DMS153 treated with DMSO at 0.1 percent for 48 hours (cell line): ENCODE results near the gene MECP2.

Experiments used
- DNase-seq: peaks from one replicate; lab custom pipeline; 2025; ENCODE audit not compliant: unreplicated experiment; lab: John Stamatoyannopoulos, UW

Gene MECP2

DNA sequence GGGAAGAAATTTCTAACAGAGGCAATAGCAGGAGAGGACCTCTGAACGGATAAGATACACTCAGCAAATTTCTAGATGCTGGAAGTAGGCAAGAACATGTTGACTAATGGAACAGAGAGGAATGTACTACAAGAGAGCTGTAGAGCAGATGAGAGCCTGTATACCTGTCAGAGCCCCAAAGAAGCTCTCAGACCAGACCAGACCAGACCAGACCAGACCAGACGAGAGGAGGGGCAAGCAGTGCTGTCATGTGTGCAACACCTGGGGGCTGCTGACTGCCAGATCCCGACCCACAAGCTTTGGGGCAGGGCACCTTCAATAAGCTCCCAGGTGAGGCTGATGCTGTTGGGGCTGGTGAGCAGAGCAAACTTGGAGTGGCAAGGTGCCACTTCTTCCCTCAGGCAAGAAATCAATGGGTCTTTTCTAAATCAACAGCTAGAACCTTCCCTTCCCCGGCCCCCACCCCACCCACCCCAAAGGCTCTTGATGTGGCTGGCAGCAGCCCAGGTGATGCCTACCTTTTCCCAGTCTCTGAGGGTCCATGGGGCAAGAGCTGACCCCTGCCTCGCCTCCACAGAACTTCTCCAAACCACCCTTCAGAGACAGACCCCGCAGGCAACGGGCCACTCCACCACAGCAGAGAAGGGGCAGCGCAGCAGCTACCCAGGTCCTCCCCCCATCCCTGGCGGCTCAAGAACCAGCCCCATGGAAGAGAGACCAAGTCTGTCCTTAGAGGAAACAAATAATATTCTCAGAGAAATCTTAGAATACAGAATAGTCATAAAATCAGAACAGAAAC lies 32.7 kb downstream of the MECP2 start:
- no peak for DNase-seq

DNA sequence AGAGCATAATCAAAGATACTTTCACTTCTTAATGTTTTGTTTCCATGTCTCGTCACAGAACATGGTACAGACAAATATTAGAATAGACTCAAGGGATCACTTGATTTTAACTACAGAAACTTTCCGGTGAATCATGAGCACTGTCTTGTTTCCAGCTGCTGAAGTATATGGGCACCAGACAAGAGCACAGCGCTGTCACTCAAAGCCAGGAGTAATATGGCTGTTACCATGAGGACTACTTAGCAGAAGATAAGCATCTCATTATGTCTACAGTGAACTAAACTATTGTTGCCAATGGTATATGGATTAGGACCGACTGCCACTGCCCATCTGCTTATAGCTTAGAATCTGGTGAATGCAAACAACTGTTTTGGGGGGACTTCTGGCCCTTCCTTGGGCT lies 34.3 kb downstream of the MECP2 start:
- DNase-seq = no peak

DNA sequence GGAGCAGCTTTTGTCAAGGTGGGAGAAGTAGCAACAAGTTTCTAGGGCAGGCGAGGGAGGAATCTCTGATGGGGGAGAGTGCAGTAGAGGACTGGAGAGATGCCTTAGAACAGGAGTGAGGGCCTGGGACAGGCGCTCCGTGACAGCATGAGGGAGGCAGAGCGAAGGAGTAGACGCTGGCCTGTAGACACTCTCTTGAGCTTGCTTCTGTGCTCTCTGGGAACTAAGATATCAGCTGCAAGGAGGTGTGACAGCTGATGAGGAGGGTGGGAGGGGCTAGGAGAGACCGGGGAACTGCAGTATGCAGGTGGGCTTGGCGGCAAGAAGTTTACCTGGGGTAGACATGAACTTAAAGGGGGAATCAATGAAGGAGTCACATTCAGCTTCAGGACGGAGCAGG lies 35.7 kb downstream of the MECP2 start:
- DNase-seq = no peak

DNA sequence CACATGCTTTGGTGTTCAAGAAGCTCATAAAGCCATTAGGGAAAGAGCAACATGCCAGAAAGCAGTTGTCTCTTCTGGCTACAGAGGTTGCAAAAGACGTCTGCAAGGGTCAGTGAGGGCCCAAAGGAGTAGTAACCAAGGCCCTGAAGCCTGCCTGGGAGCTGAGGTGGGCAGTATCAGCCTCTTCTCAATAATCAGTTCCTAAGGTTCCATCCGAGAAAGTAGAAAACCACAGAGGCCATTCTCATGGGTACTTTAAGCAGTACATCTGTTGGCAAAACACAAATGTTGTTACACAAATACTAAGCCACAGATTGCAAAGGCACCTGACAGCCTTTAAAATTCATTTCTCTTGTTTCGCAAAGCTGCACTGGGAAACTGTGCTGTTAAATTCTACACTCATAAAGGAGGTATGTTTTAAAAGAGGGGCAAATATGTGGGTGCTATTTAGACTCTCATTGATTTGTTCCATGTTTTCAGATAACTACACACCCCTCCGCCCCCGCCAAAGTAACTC lies 37.7 kb downstream of the MECP2 start:
- DNase-seq = no peak

DNA sequence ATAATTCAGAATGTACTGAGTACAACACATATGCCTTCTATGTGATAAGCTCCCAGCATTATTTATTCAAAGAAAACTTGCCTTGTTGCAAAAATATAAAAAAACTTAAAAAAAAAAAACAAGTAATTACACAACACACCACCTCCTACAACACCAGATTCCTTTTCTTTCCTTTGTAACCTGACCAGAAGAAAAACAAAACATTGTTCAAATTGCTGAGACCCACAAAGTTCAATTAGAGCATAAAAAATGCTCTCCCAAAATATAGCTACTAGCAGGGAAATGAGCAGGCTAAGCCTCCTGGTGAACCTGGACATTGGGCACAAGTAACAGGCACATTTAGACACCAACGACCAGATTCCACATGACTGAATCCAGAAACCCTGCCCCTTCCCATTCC lies 38.3 kb downstream of the MECP2 start:
- DNase-seq = no peak

DNA sequence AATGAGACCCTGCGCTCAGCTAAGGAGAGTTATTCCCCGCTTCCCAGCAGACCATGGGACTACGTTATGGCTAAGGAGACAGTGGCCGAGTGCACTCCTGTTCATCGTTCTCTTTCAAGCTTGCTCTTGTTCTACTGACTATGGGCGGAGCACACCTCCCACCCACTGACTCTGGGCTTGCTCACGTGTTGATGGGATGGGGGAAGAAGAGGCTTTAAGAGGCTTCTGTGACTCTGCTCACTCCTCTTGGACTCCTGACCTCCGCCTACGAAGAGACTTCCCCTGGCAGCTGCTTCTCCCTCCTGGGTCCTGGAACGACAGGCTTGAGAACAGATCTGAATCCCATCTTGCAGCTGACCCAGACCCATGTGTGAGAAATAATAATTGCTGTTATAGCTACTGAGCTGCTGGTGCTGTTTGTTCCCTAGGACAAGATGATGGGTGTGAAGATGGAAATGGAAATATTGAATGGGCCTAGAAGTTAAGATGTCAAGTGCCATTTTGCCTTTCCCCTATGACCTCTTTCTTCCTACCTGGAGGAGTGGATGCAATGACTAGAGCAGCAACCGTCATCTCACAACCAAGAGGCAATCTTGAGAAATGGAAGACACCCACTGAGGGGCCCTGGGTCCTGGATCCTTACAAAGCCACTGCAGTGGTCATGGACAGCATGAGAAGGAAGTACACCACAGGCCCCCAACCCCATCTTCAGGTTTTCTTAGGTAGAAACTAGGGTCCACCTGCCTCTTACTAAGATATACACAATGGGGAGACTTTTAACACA lies 39.1 kb downstream of the MECP2 start:
- DNase-seq = no peak

DNA sequence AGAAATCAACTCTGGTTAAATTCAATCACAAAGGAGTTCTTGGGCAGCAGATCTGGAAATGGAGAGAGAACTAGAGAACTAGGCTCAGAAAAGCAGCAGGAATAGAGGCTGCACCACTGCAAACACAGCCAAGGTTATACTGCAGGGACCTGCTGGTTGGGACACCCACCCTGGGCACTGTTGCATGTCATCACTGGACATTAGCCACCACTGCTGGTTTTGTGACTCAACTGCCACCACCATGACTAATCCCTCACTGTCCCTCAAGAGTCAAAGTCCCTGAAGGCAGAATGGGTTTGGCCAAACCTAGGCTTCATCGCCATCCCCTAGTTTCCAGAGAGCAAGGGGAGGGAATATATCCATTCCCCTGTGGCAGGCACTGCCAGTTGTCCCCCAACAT lies 39.7 kb downstream of the MECP2 start:
- DNase-seq = no peak

DNA sequence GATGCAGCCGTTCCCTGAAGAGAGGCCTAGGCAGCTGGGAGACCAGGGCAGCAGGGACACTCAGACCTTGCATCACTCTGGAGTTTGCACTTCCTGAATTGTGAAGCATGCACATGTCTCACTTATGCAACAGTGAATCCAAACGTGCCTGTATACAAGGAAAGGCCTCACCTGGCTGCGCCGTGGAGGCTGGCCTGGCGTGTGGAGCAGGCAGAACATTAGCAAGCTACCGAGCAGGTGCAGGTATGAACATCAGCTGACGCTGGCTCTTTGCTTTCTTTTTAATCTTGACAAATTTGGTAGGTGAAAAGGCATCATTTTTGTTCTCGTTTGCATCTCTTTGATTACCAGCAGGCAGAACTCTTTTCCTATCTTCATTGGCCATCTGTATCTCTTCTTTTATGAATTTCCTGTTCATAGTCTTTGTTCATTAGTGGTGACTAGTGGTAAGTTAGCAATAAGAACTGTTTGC lies 40.7 kb downstream of the MECP2 start:
- no peak for DNase-seq

DNA sequence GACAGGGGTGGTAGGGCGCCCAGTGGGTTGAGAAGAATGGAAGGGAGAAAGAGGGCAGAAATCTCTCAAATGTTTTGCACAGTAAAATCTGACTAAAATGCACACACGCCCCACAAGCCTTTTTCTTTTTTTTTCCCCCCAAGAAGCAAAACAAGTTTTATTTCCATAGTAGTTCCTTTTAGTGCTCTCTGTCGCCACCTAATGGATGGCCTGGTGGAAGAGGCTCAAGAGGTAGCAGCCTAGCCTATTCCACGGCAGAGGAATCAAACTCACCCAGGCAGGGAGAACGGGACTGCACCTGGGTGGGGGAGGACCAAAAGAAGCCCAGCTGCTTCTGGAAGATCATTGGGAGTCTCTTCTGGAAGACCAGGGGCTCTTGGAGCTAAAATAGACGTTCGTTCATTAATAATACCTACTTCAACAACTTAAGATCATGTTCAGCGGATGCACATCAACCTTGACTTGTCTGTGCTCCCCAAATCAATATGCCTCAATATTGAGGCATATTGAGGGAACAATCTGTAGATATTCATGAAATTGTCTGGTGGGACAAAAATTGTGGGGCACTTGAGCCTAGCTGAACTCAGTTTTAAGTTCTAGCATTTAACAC lies 46.2 kb downstream of the MECP2 start:
- peak; percentile 2 for DNase-seq

DNA sequence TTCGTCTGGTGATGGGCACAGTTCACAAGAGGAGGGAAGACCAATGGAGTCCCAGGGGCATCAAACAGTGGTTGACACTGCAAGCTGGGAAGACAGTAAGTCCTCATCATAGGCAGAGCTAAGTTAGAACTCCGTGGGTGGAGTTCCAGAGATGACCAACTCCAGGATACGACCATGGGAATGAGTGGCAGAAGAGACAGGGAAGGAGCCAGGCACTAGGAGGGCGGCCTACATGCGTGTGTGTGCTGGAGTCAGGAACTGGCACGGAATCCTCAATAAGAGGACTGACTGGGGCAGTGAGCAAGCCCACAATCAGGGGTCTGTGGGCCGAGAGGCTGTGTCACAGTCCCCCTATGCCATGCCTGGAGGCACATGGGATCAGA lies 47.4 kb downstream of the MECP2 start:
- DNase-seq = no peak

DNA sequence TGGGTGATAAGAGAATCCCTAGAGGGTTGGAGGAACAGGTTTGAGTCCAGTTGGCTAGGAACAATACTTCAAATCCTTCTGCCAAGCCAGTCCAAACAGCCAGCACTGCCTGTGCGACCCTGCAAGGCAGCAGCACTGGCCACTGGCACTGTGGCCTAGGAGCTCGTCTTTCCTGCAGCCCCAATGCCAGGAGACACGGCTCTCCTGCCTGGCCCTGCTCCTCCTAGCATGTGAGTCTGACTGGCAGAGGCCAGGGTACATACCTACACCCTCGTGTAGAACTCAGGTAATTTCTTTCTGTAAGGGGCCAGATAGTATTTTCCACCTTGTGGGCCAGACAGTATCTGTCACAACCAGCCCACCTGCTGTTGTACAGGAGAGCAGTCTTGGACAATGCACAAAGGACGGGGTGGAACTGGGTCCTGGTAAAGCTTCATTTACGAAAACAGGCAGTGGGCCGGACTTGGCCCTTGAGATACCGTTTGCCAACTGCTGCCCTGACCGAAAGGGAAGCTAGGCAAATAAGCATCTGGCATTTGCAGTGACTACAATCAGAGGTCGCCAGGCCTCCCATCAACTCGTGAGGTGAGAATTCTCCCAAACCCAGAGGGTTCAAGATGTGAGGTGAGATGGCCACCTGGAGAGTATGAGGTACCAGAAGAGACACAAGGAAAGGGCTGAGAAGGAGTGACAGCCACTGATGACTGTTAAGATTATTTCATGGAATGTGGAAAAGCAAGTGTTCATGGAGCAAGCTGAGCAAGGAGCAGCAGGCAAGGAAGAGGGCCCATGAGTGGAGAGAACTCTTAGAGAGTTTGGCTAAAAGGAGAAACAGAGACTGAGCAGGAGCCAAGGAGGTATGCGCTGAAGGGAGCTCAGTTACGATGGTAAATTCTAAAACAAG lies 48.1 kb downstream of the MECP2 start:
- no peak for DNase-seq

DNA sequence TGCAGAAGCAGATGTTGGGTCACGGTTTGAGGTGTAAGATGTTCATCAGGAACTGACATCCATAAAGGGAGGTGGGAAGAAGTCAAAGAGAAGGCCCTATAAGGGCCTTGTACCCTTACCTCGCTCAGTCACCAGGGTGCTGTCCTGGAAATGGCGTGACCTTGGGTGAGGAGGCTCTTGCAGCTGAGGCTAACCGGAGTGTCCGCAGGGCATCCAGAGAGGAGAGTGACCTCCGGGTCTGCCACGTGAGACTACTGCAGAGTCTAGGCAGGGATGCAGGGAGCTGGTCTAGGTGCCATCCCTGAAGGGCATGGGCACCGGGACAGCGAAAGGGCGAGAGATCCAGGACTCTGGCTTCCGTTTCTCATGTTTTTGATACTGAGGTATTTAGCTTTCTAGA lies 49.1 kb downstream of the MECP2 start:
- no peak for DNase-seq

DNA sequence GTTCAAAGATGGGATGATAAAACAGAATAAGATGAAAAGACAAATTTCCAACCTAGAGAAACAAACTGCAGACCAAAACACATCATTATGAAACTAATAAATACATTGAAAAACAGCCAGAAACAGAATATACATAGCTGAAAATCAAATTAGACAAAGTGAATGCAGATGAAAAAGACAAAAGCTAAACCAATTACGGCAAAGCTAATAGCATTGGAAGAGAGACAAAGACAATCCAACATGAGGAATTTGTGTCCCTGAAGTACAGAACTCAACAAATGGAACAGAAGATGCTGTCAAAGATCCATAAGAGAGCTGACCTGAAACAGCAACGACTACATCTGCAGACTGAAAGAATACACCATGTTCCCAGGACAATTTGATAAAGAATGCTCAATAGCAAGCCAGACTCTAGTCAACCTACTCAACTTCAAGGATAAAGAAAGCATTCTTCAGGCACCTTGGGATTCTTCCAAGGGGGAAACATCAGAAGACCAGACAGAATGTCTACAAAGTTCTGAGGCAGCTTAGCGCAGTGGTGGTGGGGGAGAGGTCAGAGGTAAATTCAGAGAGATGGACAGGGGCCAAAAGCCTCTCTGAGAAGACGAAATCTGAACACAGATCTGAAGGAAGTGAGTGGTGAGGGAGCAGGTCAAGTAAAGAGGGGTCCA lies 50.4 kb downstream of the MECP2 start:
- no peak for DNase-seq

DNA sequence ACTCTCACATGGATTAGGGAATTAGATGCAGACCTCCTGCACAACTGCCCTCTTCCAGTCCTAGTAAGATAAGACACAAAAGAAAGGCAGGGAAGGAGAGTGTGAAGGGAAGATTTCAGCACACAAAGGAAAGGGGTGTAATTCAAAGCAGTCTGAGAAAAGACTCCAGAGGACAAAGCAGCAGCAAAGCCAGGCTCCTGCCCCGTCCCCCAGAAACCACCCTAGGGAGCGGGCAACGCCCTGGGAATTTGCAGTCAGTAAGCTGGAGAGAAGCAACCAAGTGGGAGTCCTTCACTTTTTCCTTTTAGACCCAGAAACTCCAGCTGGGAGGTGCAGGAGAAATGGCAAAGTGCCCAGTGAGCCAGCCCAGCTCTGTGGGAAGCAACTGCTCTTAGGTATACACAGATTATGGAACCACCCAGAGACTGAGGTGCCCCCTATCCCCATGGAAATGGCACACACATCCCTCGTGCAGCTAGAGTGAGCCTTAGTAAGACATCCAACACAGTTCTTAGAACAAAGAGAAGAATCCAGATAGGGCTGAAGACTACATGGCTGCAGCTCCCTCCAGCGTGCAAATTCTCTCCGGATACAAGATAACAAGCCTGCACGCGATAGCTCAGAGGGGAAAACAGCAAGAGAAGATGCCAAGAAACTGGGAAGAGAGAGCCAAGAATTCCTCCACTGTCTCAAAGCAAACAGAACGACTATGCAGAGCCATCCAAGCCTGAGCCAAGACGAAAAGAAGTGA lies 51.3 kb downstream of the MECP2 start:
- DNase-seq = no peak

DNA sequence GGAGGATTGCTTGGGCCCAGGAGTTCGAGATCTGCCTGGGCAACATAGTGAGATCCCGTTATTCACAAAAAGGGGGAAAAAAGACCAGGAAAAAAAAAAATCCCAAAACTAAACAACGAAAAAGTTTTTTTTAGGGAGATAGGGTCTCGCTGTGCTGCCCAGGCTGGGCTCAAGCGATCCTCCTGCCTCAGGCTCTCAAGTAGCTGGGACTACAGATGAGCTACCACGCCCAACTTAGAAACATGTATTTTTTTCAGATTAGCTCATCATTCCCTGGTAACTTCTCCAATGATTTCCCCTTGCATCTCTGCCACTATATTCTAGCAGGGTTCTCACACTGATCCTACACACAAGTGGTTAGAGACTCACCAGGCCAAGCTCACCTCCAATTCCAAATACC lies 53.4 kb downstream of the MECP2 start:
- DNase-seq = no peak

DNA sequence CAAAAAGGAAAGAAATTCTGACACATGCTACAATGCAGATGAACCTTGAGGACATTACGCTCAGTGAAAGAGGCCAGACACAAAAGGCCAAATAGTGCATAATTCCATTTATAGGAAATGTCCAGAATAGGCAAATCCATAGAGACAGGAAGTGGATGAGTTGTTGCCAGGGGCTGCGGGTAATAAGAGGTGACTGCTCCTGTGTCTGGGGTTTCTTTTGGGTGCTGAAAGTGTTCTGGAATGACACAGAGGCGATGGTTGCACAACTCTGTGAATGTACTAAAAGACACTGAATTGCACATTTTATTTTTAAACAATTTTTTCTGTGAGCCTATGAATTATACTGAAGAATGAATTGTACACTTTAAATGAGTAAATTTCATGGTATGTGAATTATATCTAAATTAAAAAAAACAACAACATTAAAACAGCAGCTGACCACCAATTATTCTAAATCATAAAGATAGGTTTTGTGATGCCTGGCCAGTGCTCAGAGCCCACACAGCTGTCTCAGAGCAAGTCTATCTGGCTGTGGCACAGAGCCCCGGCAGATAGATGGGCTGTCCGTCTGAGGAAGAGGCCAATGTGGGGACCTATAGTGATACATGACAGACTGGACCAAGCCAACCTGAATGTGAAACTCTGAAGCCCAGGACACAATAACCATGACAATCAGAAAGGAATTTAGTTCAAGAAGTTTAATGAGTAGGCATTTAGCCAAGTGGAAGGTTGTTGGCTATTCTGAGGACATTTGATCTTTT lies 54.3 kb downstream of the MECP2 start:
- no peak for DNase-seq

DNA sequence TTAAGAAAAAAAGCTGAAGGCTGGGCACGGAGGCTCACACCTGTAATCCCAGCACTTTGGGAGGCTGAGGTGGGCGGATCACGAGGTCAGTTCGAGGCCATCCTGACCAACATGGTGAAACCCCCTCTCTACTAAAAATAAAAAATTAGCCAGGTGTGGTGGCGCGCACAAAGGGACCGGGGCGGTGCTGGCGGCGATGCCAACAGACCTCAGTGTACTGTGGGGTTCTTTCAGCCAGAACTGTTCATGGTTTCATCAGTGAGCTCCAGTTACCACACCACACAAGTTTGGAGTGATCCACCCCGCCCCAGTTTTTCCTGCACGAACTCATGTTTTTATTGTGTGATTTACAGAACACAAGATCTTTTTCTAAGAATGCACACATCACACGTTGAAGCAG lies 56.7 kb downstream of the MECP2 start:
- DNase-seq = no peak

DNA sequence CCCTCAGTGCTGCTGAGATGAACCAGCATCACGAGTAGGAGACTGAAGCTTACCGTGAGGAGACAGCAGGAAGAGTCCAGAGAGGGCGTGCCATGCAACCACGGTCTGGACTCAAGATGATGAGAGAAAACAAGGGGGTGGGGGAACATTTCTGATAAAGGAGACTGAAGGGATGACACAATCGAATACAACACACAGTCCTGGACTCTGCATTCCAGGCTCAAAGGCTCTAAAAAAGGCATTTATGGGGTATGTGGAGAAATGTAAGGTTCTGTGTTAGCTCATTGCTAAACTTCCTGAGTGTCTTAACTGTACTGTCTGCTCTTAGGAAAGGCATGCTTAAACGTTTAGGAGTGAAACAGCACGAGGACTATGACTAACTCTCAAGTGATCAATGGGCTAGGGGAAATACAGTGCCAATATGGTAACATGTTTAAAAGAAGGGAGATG lies 57.2 kb downstream of the MECP2 start:
- DNase-seq = no peak

DNA sequence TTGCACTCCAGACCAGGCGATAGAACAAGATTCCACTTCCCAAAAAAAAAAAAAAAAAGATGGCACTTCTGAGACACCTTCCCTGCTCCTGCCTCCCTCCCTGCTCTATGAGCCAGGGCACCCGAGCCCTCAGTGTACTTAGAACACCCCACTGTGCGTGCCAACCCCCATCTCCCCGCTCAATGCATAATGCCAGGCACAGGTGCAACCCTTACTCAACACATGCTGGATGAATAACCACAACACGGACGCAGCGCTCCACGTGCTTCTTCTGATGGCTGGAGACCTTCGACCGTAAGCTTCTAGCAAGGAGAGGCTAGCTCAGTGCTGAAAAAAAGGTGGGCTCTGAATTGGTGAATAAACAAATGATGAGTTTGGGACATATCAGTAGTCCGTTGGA lies 57.9 kb downstream of the MECP2 start:
- DNase-seq = no peak
